HPDE6-E6E7 (cell line): ENCODE measurements around the gene RPP38.

ENCODE experiments used
- DNase-seq: peaks from one replicate; pipeline ENCODE4 v3.0.0; 2011; ENCODE audit warnings: missing footprints; ENCODE audit errors: extremely low spot score

RPP38 gene, protein sequence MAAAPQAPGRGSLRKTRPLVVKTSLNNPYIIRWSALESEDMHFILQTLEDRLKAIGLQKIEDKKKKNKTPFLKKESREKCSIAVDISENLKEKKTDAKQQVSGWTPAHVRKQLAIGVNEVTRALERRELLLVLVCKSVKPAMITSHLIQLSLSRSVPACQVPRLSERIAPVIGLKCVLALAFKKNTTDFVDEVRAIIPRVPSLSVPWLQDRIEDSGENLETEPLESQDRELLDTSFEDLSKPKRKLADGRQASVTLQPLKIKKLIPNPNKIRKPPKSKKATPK

GRCh38 chr10:15097011-15097812 lies at the start of gene RPP38:
RPP38 (plus strand) TSS chr10:15097355; CDS start chr10:15103315, 5,960 bp downstream.
- peak; percentile 78 for DNase-seq

- no peak for DNase-seq
Observed at GRCh38 chr10:15049533-15049932, 47.6 kb upstream of the RPP38 start.

GRCh38 chr10:15052121-15052520 lies 45.0 kb upstream of the RPP38 start:
- no peak for DNase-seq

DNA sequence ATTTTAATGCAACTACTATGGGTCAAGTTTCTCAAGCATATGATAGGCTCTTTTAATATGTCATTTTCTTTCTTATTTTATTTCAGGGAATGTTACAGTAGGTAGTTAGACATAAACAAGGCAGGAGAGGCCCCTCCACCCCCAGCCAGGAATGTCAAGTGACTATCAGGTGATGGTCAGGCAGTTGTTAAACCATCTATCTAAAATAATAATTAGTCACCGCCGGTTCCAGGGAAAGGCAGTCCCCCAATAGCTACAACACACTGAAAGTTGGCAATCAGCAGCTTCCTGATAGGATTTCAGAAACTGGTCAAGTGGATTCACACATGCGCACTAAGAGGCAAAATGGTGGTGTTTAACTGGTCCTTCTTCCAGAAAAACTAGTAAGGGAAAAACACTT lies 44.1 kb upstream of the RPP38 start:
- no peak for DNase-seq

- no peak for DNase-seq
Observed at GRCh38 chr10:15058689-15059088, 38.5 kb upstream of the RPP38 start.

- no peak for DNase-seq
Observed at GRCh38 chr10:15059914-15060313, 37.2 kb upstream of the RPP38 start.

DNA sequence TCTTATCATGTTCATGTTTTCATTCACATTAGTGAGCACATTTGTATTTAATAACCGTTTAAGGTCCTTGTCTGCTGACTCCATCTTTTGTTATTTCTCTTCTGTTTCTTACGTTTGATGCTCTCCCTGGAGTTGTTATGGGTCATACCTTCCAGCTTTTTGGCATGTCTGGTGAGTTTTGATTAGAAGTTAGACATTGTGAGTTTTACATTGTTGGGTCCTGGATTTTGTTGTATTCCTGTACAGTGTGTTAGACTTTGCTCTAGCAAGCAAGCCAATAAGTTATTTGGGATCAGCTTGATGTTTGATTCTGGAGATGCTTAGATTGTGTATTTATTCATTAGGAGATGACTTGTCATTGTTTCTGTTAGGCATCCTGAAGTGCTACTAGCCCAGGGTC lies 36.5 kb upstream of the RPP38 start:
- no peak for DNase-seq

DNA sequence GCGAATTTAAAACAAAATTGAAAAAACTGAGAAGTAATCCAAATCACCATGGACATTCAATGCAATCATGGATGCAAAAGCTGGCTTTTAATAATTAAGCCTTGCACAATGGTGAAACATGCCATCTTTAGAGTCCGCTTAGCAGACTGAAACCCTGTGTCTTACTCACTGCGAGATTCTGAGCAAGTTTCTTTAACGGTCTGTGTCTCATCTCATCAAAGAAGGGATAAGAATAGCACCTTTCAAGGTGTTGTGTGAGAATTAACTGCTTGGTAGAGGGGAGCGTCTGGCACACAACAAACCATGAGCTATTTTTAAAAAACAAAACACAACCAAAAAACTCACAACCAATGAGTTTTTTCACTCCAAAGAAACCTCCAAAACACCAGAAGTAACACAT lies 30.0 kb upstream of the RPP38 start:
- DNase-seq: no peak

GRCh38 chr10:15068802-15069201 lies 28.4 kb upstream of the RPP38 start:
- peak; percentile 26 for DNase-seq

- DNase-seq: no peak
Observed at GRCh38 chr10:15069230-15069629, 27.9 kb upstream of the RPP38 start.

GRCh38 chr10:15072358-15072757 lies 24.8 kb upstream of the RPP38 start:
- DNase-seq: no peak

- DNase-seq: no peak
Observed at GRCh38 chr10:15075421-15075820, 21.7 kb upstream of the RPP38 start.

DNA sequence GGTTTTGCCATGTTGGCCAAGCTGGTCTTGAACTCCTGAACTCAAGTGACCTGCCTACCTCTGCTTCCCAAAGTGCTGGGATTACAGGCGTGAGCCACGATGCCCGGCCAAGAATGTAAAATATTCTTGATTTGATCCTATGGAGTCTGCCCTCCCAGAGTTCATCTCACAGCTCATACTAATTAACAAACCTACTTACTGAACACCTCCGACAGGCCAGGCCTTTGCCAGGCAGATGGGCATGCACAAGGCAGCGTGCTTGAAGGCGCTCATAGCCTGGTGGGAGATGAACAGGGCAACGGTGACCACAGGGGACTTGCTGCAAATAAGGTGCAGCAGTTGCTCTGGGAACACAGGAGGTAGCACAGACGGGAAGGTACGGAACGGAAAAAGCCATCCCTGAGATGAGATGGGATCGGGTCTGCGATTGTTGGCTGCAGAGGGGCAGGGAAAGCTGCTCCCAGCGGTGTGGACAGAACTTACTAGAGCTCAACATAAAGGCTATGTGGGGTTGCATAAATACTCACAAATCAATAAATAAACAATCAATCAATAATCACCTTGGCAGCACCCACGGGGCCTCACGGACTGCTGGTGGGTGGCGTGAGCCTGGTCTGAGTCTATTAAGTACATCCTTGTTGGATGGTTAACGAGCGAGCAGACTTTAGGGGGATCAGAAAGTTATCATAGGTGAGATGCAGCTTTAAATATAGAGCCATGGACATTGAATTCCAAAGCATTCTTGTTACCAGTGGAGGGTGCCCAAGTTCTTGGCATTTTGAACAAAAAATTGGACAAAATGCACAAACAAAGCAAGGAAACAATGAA lies 13.3 kb upstream of the RPP38 start:
- DNase-seq: no peak

DNA sequence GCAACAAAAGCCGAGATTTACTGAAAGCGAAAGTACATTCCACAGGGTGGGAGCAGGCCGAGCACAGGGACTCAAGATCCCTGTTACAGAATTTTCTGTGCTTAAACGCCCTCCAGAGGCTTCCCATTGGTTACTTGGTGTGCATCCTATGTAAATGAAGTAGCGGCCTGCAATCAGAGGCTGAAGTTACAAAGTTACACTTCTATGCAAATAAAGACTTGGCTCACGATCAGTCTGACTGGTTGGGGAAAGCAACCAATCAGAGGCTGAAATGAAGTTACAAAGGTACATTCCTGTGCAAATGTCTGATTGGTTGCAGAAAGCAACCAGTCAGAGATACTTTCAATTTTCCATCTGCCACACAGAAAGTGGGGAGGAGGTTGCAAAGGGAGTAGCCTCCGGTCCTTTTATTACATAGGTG lies 12.6 kb upstream of the RPP38 start:
- peak; percentile 15 for DNase-seq

DNA sequence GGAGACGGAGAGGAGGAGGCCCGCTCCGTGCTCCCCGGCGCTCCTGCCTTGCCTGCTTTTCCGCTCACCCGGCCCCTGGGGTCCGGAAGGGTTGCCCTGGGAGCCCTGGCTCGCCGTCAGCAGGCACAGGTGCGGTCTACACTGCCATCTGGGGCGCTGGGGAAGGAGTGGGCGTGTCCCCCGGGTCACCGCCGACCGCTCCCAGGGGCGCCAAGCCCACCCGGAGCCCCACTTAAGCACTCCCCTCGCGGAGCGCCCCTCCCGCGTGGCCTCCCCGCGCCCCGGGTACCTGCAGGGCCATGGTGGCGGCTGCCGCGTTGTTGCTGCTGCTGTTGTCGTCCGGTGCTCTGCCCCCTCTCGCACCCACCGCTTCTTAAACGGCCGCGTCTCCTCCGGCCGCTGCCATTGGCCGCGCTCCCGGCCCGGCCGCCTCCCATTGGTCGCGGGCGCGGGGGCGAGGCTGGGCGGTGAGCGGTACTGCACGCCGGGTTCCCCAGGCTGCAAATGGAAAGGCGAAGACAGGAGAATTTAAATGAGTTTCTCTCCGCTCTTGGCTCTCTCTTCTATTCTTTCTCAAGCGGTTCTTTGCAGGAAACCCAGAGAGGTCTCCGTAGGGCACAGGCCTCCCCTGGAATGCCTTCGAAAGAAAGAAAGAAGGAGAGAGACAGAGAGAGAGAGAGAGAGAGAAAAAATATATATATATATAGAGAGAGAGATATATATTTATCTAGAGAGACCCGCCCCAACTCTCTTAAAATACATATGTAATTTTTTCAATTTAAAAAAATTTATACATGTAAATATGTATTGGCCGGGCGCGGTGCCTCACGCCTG lies 8.5 kb upstream of the RPP38 start, which contains the start of gene ACBD7:
Gene ACBD7, minus strand, starts transcription at position 349 of the 834 bp plus-strand sequence. Its CDS starts 48 bp downstream, at position 301.
- DNase-seq: peak; percentile 41

GRCh38 chr10:15091418-15091817 lies 5.7 kb upstream of the RPP38 start:
- no peak for DNase-seq

GRCh38 chr10:15092855-15093408 lies 4.2 kb upstream of the RPP38 start:
- no peak for DNase-seq

- DNase-seq: no peak
Observed at GRCh38 chr10:15096661-15097010, 519 bp upstream of the RPP38 start.

- DNase-seq: no peak
Observed at GRCh38 chr10:15099886-15100285, 2.7 kb downstream of the RPP38 start.

GRCh38 chr10:15103513-15103912 lies 6.4 kb downstream of the RPP38 start:
- DNase-seq: no peak
